ENCODE data around the gene NABP1. TPM values are rescaled to one million over a fixed set of nuclear protein-coding genes. Genes with fewer than 3 reads are reported as not detected.

NABP1 gene
- total and polyA plus RNA-seq, 10 of the 15 experiments (the other 5 are each of a cell fraction or from before 2014, with no cell fraction given), result 22.9 to 65.7 (median 39.9) TPM

DNA sequence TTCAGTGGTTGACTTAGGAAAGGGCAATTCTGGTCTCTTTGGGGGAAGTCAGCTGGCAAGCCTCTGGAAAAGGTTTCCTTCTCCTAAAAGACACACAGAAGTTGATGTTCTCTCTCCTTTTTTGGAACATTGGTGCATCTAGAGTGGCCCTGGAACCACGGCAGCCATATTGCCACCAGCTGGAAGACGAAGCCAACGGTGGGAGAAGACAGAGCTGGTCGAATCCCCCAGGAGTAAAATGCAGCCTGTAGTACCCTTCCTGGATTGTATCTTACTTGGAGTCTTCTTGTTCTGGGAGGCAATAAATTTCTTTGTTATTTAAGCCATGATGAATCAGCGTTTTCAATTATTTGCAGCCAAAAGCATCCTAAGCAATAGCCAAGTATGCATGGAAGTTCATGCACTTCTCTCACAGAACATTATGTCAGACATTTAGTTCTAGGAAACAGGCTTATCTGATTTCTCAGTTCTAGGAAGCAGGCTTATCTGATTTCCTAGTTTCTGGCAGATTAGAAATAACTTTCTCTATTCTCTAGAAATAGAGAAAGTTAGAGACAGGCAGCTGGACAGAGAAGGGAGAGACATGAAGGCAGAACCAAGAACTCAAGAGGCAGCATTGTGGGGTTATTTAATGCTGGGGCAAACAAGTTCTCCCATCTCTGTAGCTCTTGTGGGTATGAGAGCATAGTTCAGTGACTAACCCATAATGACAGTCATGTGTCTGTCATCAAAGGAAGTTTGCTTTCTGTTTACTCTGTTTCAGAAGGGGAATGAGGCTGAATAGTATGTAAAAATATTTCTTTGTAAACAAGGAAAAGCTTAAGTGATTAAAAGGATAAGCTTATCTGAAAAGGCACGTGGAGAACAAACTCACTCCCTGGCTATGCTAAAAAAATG is 40.5 kb upstream of the NABP1 start (continued):
- TF ChIP-seq, protein P1, sequence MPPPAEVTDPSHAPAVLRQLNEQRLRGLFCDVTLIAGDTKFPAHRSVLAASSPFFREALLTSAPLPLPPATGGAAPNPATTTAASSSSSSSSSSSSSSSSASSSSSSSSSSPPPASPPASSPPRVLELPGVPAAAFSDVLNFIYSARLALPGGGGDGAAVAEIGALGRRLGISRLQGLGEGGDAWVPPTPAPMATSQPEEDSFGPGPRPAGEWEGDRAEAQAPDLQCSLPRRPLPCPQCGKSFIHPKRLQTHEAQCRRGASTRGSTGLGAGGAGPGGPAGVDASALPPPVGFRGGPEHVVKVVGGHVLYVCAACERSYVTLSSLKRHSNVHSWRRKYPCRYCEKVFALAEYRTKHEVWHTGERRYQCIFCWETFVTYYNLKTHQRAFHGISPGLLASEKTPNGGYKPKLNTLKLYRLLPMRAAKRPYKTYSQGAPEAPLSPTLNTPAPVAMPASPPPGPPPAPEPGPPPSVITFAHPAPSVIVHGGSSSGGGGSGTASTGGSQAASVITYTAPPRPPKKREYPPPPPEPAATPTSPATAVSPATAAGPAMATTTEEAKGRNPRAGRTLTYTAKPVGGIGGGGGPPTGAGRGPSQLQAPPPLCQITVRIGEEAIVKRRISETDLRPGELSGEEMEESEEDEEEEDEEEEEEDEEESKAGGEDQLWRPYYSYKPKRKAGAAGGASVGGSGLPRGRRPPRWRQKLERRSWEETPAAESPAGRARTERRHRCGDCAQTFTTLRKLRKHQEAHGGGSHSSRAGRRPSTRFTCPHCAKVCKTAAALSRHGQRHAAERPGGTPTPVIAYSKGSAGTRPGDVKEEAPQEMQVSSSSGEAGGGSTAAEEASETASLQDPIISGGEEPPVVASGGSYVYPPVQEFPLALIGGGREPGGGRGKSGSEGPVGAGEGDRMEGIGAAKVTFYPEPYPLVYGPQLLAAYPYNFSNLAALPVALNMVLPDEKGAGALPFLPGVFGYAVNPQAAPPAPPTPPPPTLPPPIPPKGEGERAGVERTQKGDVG (CRISPR knock-in tag; IDR thresholded peaks at IDR 0.05), result no peak
- TF ChIP-seq, protein P2, sequence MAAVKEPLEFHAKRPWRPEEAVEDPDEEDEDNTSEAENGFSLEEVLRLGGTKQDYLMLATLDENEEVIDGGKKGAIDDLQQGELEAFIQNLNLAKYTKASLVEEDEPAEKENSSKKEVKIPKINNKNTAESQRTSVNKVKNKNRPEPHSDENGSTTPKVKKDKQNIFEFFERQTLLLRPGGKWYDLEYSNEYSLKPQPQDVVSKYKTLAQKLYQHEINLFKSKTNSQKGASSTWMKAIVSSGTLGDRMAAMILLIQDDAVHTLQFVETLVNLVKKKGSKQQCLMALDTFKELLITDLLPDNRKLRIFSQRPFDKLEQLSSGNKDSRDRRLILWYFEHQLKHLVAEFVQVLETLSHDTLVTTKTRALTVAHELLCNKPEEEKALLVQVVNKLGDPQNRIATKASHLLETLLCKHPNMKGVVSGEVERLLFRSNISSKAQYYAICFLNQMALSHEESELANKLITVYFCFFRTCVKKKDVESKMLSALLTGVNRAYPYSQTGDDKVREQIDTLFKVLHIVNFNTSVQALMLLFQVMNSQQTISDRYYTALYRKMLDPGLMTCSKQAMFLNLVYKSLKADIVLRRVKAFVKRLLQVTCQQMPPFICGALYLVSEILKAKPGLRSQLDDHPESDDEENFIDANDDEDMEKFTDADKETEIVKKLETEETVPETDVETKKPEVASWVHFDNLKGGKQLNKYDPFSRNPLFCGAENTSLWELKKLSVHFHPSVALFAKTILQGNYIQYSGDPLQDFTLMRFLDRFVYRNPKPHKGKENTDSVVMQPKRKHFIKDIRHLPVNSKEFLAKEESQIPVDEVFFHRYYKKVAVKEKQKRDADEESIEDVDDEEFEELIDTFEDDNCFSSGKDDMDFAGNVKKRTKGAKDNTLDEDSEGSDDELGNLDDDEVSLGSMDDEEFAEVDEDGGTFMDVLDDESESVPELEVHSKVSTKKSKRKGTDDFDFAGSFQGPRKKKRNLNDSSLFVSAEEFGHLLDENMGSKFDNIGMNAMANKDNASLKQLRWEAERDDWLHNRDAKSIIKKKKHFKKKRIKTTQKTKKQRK (IDR thresholded peaks at IDR 0.05; ENCODE audit: low read depth, low read length), result no peak
- no peak for TF ChIP-seq KDM1A (IDR thresholded peaks at IDR 0.05; ENCODE audit: borderline replicate concordance)
- no peak for TF ChIP-seq ZNF274 (IDR thresholded peaks at IDR 0.05; ENCODE audit: insufficient read depth, insufficient read length)
- no peak for TF ChIP-seq RB1 (IDR thresholded peaks at IDR 0.05; ENCODE audit: borderline replicate concordance)
- 0 out of 2 replicates have a peak, but pooled peaks have one; percentile 16 for TF ChIP-seq CREB1 (IDR thresholded peaks at IDR 0.05; ENCODE audit: low read depth)
- no peak for TF ChIP-seq RBBP5 (conservative IDR thresholded peaks at IDR 0.05)
- TF ChIP-seq, protein P3, sequence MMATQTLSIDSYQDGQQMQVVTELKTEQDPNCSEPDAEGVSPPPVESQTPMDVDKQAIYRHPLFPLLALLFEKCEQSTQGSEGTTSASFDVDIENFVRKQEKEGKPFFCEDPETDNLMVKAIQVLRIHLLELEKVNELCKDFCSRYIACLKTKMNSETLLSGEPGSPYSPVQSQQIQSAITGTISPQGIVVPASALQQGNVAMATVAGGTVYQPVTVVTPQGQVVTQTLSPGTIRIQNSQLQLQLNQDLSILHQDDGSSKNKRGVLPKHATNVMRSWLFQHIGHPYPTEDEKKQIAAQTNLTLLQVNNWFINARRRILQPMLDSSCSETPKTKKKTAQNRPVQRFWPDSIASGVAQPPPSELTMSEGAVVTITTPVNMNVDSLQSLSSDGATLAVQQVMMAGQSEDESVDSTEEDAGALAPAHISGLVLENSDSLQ (IDR thresholded peaks at IDR 0.05), result peak; percentile 65
- TF ChIP-seq RUNX3 (IDR thresholded peaks at IDR 0.05; ENCODE audit: low read length), result peak; percentile 23; the same call in 1 of the 2 replicates
- TF ChIP-seq SMARCA5 (IDR thresholded peaks at IDR 0.05), result no peak
- no peak for TF ChIP-seq POLR2AphosphoS5 (IDR thresholded peaks at IDR 0.05; ENCODE audit: low read length)
- no peak for TF ChIP-seq MXI1 (IDR thresholded peaks at IDR 0.05; ENCODE audit: low read depth, low read length)
- no peak for TF ChIP-seq GATAD2B (conservative IDR thresholded peaks at IDR 0.05; ENCODE audit: low read depth)
